OCI-LY7 (cell line): ENCODE measurements around the gene ORC3. TPM values are rescaled to one million over a fixed set of nuclear protein-coding genes. Genes with fewer than 3 reads are reported as not detected.

Source experiments
- BruUV-seq: library from RNA; stranded (reverse); fragments of 400-500 nt; replicated peaks from 2 replicates; lab custom pipeline; 2021; lab: Mats Ljungman, UMichigan
- CTCF ChIA-PET: fragments of 300-600 bp; sonication (Branson Sonifier 250); formaldehyde crosslinking; loops from one replicate; lab custom pipeline; 2022; ENCODE audit warnings: antibody characterized with exemption; ENCODE audit not compliant: unreplicated experiment; lab: Charles Lee
- POLR2A ChIA-PET: fragments of 300-600 bp; sonication (Branson Sonifier 250); formaldehyde crosslinking; loops from one replicate; lab custom pipeline; 2022; ENCODE audit warnings: antibody characterized with exemption; lab: Charles Lee
- DNase-seq: peaks from one replicate; pipeline ENCODE4 v3.0.0-alpha.2; 2015; ENCODE audit warnings: low spot score
- H2AFZ ChIP-seq: fragments of 200-600 bp; sonication (generic), shearing (Covaris generic); 2 replicates; pipeline ENCODE4 v1.6.1; 2014; ENCODE audit warnings: mild to moderate bottlenecking, antibody characterized with exemption, low read length, moderate library complexity
- H3K27ac ChIP-seq: fragments of 200-600 bp; sonication (generic); 2 replicates; pipeline ENCODE4 v1.5.1; 2014; ENCODE audit warnings: mixed run types, low read depth, mild to moderate bottlenecking, moderate library complexity, low read length, inconsistent platforms; ENCODE audit not compliant: poor library complexity, severe bottlenecking
- H3K36me3 ChIP-seq: fragments of 200-600 bp; sonication (generic); 2 replicates; pipeline ENCODE4 v1.6.1; 2014; ENCODE audit warnings: mild to moderate bottlenecking, antibody characterized with exemption, low read length, moderate library complexity, mixed read lengths; ENCODE audit not compliant: insufficient read depth
- H3K4me1 ChIP-seq: fragments of 200-600 bp; sonication (generic); 2 replicates; pipeline ENCODE4 v1.5.1; 2014; ENCODE audit warnings: mild to moderate bottlenecking, low read length; ENCODE audit not compliant: insufficient read depth, poor library complexity, severe bottlenecking
- H3K4me2 ChIP-seq: fragments of 200-600 bp; sonication (generic); 2 replicates; pipeline ENCODE4 v1.6.1; 2014; ENCODE audit warnings: mild to moderate bottlenecking, low read length
- H3K4me3 ChIP-seq: fragments of 200-600 bp; sonication (generic); 2 replicates; pipeline ENCODE4 v1.5.1; 2014; ENCODE audit warnings: mild to moderate bottlenecking, low read depth, low read length; ENCODE audit not compliant: poor library complexity, severe bottlenecking
- H3K79me2 ChIP-seq: fragments of 200-600 bp; sonication (generic); 2 replicates; pipeline ENCODE4 v1.6.1; 2016; ENCODE audit warnings: low read depth, mild to moderate bottlenecking, low read length, moderate library complexity, mixed read lengths; ENCODE audit not compliant: insufficient read depth
- H3K9me2 ChIP-seq: fragments of 200-600 bp; sonication (generic); 2 replicates; pipeline ENCODE4 v1.6.1; 2016; ENCODE audit warnings: mild to moderate bottlenecking, low read length, mixed read lengths; ENCODE audit not compliant: insufficient read depth
- H3K9me3 ChIP-seq: fragments of 200-600 bp; sonication (generic); 2 replicates; pipeline ENCODE4 v1.6.1; 2014; ENCODE audit warnings: mild to moderate bottlenecking, mixed run types, low read length, mixed read lengths
- H4K20me1 ChIP-seq: fragments of 200-600 bp; sonication (generic); 2 replicates; pipeline ENCODE4 v1.6.1; 2014; ENCODE audit warnings: mild to moderate bottlenecking, antibody characterized with exemption, low read length, moderate library complexity, mixed read lengths; ENCODE audit not compliant: insufficient read depth
- EZH2phosphoT487 ChIP-seq: fragments of 200-600 bp; sonication (generic); IDR thresholded peaks from 2 replicates; pipeline ENCODE4 v1.6.1; 2018; ENCODE audit warnings: low read depth, borderline replicate concordance, mild to moderate bottlenecking, mixed run types, antibody characterized with exemption, low read length, moderate library complexity, mixed read lengths
- intact Hi-C: fragments of 100-400 bp; cut with micrococcal nuclease; formaldehyde crosslinking; loops from one replicate; pipeline ENCODE4 v1.10.0; 2022; ENCODE audit not compliant: unreplicated experiment
- total RNA-seq, 2 experiments: library from RNA; depleted of rRNA in 1 of 2; stranded (reverse); fragments of >200 nt in 1 of 2; shearing (Covaris generic) in 1 of 2; gene quantifications; 2 replicates each; pipeline ENCODE4 v1.2.3, GENCODE V29; 2014 to 2022
- TF ChIP-seq, protein P1 (sequence below): fragments of 200-600 bp; sonication (generic); conservative IDR thresholded peaks from 2 replicates; pipeline ENCODE4 v1.5.1; 2014; ENCODE audit warnings: mild to moderate bottlenecking, antibody characterized with exemption, low read length, moderate library complexity, mixed read lengths

Gene ORC3
- total RNA-seq, 2 experiments from 2014 or later: 34.8 to 45.0 TPM

DNA sequence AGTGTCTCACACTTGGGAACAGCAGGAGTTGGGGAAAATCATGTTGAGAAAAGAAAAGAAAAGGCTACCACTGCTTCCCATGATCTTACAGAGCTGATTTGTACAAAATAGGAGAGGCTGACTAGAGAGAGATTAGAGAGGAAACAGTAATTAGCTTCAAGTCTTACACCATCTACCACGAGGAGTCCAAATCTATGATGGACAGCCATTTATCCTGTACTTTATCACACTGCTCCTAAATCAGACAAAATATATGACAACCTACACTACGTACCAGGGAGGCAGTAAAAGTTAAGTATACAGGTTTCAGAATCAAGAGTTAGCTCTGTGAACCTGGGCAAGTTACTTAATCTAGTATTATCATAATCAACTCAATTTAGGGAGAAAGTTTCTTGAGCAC, 38.1 kb upstream of the ORC3 start:
- Histone ChIP-seq H4K20me1 (no peaks in the 10 kb centered on the region), H3K4me1 (no peaks in the 10 kb centered on the region), H3K4me3 (no peak overlapping the region), H3K79me2 (no peaks in the 10 kb centered on the region), H2AFZ (no peak overlapping the region), H3K9me3 (peaks cover 7% of the 10 kb centered on the region), H3K27ac (no peak overlapping the region), H3K36me3 (peaks cover 71% of the 10 kb centered on the region), H3K9me2 (no peaks in the 10 kb centered on the region), H3K4me2 (no peak overlapping the region)
- POLR2A ChIA-PET: interaction anchor here (0.7 to 0.9 kb wide), 5 partner anchors 34 to 131 kb away, joined by 3 to 9 read pairs (median 4); no protein-coding TSS in a partner anchor
- intact Hi-C loops: no loop called here
- TF ChIP-seq, protein P1, sequence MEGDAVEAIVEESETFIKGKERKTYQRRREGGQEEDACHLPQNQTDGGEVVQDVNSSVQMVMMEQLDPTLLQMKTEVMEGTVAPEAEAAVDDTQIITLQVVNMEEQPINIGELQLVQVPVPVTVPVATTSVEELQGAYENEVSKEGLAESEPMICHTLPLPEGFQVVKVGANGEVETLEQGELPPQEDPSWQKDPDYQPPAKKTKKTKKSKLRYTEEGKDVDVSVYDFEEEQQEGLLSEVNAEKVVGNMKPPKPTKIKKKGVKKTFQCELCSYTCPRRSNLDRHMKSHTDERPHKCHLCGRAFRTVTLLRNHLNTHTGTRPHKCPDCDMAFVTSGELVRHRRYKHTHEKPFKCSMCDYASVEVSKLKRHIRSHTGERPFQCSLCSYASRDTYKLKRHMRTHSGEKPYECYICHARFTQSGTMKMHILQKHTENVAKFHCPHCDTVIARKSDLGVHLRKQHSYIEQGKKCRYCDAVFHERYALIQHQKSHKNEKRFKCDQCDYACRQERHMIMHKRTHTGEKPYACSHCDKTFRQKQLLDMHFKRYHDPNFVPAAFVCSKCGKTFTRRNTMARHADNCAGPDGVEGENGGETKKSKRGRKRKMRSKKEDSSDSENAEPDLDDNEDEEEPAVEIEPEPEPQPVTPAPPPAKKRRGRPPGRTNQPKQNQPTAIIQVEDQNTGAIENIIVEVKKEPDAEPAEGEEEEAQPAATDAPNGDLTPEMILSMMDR: no peak
- TF ChIP-seq EZH2phosphoT487: no peak
- no TSS peak for BruUV-seq
- CTCF ChIA-PET: no interaction called here
- no peak for DNase-seq

DNA sequence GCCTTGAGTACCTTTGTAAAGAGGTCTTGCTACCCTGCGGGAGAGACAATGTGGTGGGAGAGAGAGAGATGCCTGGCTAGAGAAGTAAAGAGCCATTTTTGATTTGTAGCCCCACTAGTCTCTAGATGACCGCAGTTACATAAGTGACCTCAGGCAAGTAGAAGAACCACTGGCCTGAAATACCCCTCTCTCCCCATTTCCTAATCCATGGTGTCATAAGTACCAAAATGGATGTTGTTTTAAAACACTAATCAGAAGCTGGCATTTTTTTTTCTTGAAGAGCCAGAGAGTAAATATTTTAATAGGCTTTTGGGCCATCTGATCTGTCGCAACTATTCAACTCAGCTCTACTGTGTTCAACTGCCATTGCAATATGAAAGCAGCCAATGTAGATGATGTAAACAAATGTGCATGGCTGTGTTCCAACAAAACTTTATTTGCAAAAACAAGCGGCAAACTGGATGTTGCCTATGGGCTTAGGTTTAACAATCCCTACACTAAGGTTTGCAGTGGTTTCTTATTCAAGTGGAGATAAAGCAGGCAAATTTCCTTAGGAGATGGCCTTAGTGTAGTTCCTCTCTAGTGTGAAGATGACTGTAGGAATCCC, 36.7 kb upstream of the ORC3 start:
- peaks cover 4% of the 10 kb centered on the region; the same call in 1 of the 2 replicates for H3K9me3 ChIP-seq
- H3K79me2 ChIP-seq: no peaks in the 10 kb centered on the region
- no peaks in the 10 kb centered on the region for H3K4me1 ChIP-seq
- H3K36me3 ChIP-seq: peaks cover 77% of the 10 kb centered on the region
- intact Hi-C loops: no loop called here
- BruUV-seq: no TSS peak
- H3K27ac ChIP-seq: no peak overlapping the region
- POLR2A ChIA-PET: interaction anchor here (0.8 to 1.1 kb wide), 2 partner anchors 10 to 11 kb away, joined by 3 read pairs; no protein-coding TSS in a partner anchor
- no peaks in the 10 kb centered on the region for H4K20me1 ChIP-seq
- TF ChIP-seq EZH2phosphoT487: no peak
- TF ChIP-seq, protein P1: no peak
- CTCF ChIA-PET: no interaction called here
- no peak overlapping the region for H3K4me3 ChIP-seq
- no peak for DNase-seq
- no peak overlapping the region for H3K4me2 ChIP-seq
- no peaks in the 10 kb centered on the region for H3K9me2 ChIP-seq
- H2AFZ ChIP-seq: no peak overlapping the region

- peaks cover 73% of the 10 kb centered on the region for H3K36me3 ChIP-seq
- intact Hi-C loops: no loop called here
- H4K20me1 ChIP-seq: no peaks in the 10 kb centered on the region
- no peak overlapping the region for H3K4me2 ChIP-seq
- no peak overlapping the region for H2AFZ ChIP-seq
- H3K79me2 ChIP-seq: no peaks in the 10 kb centered on the region
- no peak overlapping the region for H3K27ac ChIP-seq
- ChIA-PET CTCF (no interaction called here), POLR2A (no interaction called here)
- BruUV-seq: no TSS peak
- no peaks in the 10 kb centered on the region for H3K9me2 ChIP-seq
- no peak overlapping the region for H3K4me3 ChIP-seq
- TF ChIP-seq, protein P1: no peak
- no peak for TF ChIP-seq EZH2phosphoT487
- H3K4me1 ChIP-seq: no peaks in the 10 kb centered on the region
- H3K9me3 ChIP-seq: no peaks in the 10 kb centered on the region
- no peak for DNase-seq
These were observed 34.4 kb upstream of the ORC3 start for GRCh38 chr6:87555506-87555905.
